Measurements from ENCODE around the gene DPF1.

The DPF1 gene

DNA sequence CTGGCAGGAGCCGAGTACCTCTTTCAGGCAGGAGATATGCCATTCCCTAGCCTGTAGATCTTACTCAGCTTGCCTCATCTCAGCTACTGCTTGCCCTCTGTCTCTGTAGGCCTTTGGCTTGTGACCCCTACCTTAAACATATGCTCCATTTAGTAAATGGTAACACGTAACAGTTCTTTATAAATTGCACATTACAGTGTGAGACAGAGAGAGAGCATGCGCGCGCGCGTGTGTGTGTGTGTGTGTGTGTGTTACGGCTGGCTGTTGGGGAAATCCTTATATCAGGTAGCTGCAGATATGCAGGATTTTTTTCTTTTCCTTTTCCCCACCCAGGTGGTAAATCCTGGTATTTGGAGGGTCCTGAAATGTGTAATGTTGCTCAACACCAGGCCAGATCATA, 44.5 kb upstream of the DPF1 start:
- H3K4me2 ChIP-seq (ENCODE audit: low read depth, low read length) = no peak overlapping the region
- H3K9me2 ChIP-seq (replicated peaks; ENCODE audit: insufficient read depth, low read length) = no peaks in the 10 kb centered on the region
- no peak overlapping the region for H3K27ac ChIP-seq (ENCODE audit: low read length)
- no peaks in the 10 kb centered on the region for H4K20me1 ChIP-seq (ENCODE audit: insufficient read depth, low read length)
- no peak for TF ChIP-seq EZH2 (optimal IDR thresholded peaks at IDR 0.05; ENCODE audit: low read depth, low read length)
- TF ChIP-seq, protein P1, sequence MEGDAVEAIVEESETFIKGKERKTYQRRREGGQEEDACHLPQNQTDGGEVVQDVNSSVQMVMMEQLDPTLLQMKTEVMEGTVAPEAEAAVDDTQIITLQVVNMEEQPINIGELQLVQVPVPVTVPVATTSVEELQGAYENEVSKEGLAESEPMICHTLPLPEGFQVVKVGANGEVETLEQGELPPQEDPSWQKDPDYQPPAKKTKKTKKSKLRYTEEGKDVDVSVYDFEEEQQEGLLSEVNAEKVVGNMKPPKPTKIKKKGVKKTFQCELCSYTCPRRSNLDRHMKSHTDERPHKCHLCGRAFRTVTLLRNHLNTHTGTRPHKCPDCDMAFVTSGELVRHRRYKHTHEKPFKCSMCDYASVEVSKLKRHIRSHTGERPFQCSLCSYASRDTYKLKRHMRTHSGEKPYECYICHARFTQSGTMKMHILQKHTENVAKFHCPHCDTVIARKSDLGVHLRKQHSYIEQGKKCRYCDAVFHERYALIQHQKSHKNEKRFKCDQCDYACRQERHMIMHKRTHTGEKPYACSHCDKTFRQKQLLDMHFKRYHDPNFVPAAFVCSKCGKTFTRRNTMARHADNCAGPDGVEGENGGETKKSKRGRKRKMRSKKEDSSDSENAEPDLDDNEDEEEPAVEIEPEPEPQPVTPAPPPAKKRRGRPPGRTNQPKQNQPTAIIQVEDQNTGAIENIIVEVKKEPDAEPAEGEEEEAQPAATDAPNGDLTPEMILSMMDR (IDR thresholded peaks at IDR 0.05; ENCODE audit: low read length) = no peak
- TF ChIP-seq EZH2phosphoT487 (IDR thresholded peaks at IDR 0.05; ENCODE audit: low read length) = no peak
- no peaks in the 10 kb centered on the region for H3K79me2 ChIP-seq (ENCODE audit: low read length)
- H3K4me3 ChIP-seq (ENCODE audit: low read length) = no peak overlapping the region
- no peak for DNase-seq
- no peaks in the 10 kb centered on the region for H3K9me3 ChIP-seq (replicated peaks; ENCODE audit: insufficient read depth, low read length)
- no peak overlapping the region for H3K9ac ChIP-seq (ENCODE audit: low read length)
- no peaks in the 10 kb centered on the region for H3F3A ChIP-seq (ENCODE audit: insufficient read depth, low read length)
- H3K36me3 ChIP-seq (replicated peaks; ENCODE audit: insufficient read depth, low read length) = no peaks in the 10 kb centered on the region
- H3K27me3 ChIP-seq (replicated peaks; ENCODE audit: insufficient read depth, low read length) = no peaks in the 10 kb centered on the region
- H3K4me1 ChIP-seq (ENCODE audit: low read length) = 0 out of 2 replicates have a peak, but pooled peaks cover 2% of the 10 kb centered on the region
- no peak overlapping the region for H2AFZ ChIP-seq (ENCODE audit: low read length)

DNA sequence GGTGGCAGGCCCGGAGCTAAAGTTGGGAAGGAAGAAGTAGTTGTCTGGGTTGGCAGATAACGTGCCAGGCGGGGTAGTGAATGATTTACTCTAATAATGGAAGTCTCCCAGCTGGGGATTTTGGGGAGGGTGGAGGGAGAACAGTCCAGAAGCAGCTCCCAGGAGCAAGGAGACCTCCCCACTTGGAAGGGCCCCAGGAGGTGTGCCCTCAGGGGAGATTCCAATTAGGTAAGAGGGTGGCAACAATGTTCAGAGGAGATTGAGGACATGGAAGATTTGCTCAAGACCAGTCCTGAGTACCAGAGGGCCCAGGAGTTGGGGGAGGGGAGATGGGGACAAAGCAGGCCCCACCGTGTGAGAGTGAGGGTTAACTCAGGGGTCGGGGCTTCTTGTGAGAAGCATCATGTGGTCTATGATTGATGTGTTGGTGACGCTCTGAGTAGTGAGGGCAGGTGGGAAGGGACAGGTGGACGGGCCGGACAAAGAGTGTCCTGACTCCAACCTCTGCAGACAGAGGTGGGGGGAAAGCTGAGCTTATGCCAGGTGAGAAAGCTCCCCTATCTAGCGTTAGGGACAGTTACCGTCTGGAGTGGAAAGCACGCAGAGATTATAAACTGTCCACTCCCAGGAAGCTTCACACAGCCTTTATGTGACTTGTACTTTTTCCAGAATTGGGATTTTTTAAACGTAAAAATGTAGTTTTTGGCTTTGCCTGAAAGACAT, 43.9 kb upstream of the DPF1 start:
- no peaks in the 10 kb centered on the region for H3K9me2 ChIP-seq (replicated peaks; ENCODE audit: insufficient read depth, low read length)
- no peak for TF ChIP-seq EZH2 (optimal IDR thresholded peaks at IDR 0.05; ENCODE audit: low read depth, low read length)
- TF ChIP-seq, protein P1 (IDR thresholded peaks at IDR 0.05; ENCODE audit: low read length) = no peak
- no peak for TF ChIP-seq EZH2phosphoT487 (IDR thresholded peaks at IDR 0.05; ENCODE audit: low read length)
- 0 out of 2 replicates have a peak, but pooled peaks cover 2% of the 10 kb centered on the region for H3K4me1 ChIP-seq (ENCODE audit: low read length)
- DNase-seq = no peak
- no peak overlapping the region for H3K4me3 ChIP-seq (ENCODE audit: low read length)
- no peaks in the 10 kb centered on the region for H3K36me3 ChIP-seq (replicated peaks; ENCODE audit: insufficient read depth, low read length)
- no peak overlapping the region for H3K9ac ChIP-seq (ENCODE audit: low read length)
- no peak overlapping the region for H2AFZ ChIP-seq (ENCODE audit: low read length)
- no peak overlapping the region for H3K4me2 ChIP-seq (ENCODE audit: low read depth, low read length)
- H4K20me1 ChIP-seq (ENCODE audit: insufficient read depth, low read length) = no peaks in the 10 kb centered on the region
- no peaks in the 10 kb centered on the region for H3K9me3 ChIP-seq (replicated peaks; ENCODE audit: insufficient read depth, low read length)
- H3K27ac ChIP-seq (ENCODE audit: low read length) = no peak overlapping the region
- H3K27me3 ChIP-seq (replicated peaks; ENCODE audit: insufficient read depth, low read length) = no peaks in the 10 kb centered on the region
- no peaks in the 10 kb centered on the region for H3K79me2 ChIP-seq (ENCODE audit: low read length)
- H3F3A ChIP-seq (ENCODE audit: insufficient read depth, low read length) = no peaks in the 10 kb centered on the region

DNA sequence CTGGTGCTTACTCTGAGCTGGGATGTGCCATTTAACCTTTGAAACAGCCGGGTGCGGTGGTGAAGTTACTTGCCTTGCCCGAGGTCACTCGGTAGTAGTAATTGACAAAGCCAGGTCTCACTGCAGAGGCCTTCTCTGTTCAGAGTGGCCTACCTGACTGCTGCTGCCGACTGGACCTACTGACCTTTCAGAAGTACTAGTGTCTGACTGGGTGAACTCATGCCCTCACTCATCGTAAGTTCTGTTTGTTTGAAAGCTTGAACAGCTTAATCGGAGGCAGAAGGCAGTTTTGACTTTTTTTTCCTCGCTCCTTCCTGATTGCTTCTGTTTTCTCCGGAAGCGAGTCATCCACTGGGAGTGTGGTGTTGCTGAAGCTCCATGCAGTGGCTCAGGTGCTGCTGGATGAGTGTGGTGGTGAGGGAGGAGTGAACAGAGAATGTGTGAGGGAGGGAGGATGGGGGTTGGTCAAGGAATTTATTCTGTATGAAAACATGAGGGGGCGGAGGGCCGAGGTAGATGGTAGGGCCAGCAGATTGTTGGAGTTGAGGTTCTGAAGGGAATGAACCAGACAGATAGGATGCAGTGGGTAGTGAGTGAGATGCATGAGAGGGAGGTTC, 43.1 kb upstream of the DPF1 start:
- no peaks in the 10 kb centered on the region for H3K27me3 ChIP-seq (replicated peaks; ENCODE audit: insufficient read depth, low read length)
- H3K4me1 ChIP-seq (ENCODE audit: low read length) = 0 out of 2 replicates have a peak, but pooled peaks cover 2% of the 10 kb centered on the region
- no peaks in the 10 kb centered on the region for H3K36me3 ChIP-seq (replicated peaks; ENCODE audit: insufficient read depth, low read length)
- DNase-seq = no peak
- H3F3A ChIP-seq (ENCODE audit: insufficient read depth, low read length) = no peaks in the 10 kb centered on the region
- no peaks in the 10 kb centered on the region for H3K9me3 ChIP-seq (replicated peaks; ENCODE audit: insufficient read depth, low read length)
- no peaks in the 10 kb centered on the region for H4K20me1 ChIP-seq (ENCODE audit: insufficient read depth, low read length)
- H3K4me3 ChIP-seq (ENCODE audit: low read length) = no peak overlapping the region
- no peak for TF ChIP-seq EZH2 (optimal IDR thresholded peaks at IDR 0.05; ENCODE audit: low read depth, low read length)
- TF ChIP-seq EZH2phosphoT487 (IDR thresholded peaks at IDR 0.05; ENCODE audit: low read length) = no peak
- TF ChIP-seq, protein P1 (IDR thresholded peaks at IDR 0.05; ENCODE audit: low read length) = no peak
- no peaks in the 10 kb centered on the region for H3K79me2 ChIP-seq (ENCODE audit: low read length)
- H3K4me2 ChIP-seq (ENCODE audit: low read depth, low read length) = no peak overlapping the region
- H3K9ac ChIP-seq (ENCODE audit: low read length) = no peak overlapping the region
- H2AFZ ChIP-seq (ENCODE audit: low read length) = no peak overlapping the region
- no peak overlapping the region for H3K27ac ChIP-seq (ENCODE audit: low read length)
- H3K9me2 ChIP-seq (replicated peaks; ENCODE audit: insufficient read depth, low read length) = no peaks in the 10 kb centered on the region
